DMS 273 (cell line): ENCODE measurements around the gene MAP3K9.

Experiments
- DNase-seq: peaks from one replicate; lab custom pipeline; 2025; ENCODE audit not compliant: unreplicated experiment; lab: John Stamatoyannopoulos, UW

Gene MAP3K9

DNA sequence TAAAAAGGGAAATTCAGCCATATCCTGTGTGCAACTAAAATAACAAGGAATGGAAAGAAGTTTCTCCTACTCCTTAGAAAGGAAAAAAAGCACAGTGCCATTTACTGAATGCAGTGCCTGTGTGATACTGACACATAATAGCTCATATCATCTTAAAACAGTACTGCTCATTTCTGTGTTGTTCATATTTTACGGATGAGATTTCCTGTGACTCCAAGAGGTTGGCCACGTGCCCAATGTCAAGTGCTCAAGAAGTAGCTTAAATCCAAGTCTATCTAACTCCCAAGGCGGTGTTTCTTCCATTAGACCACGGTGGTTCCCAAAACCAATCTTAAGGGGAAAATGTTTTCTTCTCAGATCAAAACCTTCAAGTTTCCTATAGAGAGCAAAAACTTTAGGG, 20.0 kb downstream of the MAP3K9 start:
- peak; percentile 42 for DNase-seq

- DNase-seq: no peak
These were observed 20.4 kb downstream of the MAP3K9 start for GRCh38 chr14:70788898-70789297.

DNA sequence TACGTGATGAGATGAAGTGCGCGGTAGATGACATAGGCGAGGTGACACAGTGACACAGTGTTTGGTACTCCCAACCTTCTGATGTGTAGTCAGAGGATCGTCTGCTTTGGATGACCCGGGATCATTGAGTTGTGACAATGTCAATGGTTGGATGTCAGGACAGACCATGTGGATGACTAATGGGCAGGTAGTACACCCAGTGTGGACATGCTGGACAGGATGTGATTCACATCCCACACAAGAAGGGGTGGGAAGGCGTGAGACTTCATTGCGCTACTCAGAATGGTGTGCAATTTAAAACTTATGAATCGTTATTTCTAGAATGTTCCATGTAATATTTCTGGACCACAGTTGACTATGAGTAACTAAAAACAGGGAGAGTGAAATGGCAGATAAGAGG, 23.8 kb downstream of the MAP3K9 start:
- DNase-seq: no peak

GRCh38 chr14:70784886-70785285, 24.4 kb downstream of the MAP3K9 start:
- DNase-seq: no peak

DNA sequence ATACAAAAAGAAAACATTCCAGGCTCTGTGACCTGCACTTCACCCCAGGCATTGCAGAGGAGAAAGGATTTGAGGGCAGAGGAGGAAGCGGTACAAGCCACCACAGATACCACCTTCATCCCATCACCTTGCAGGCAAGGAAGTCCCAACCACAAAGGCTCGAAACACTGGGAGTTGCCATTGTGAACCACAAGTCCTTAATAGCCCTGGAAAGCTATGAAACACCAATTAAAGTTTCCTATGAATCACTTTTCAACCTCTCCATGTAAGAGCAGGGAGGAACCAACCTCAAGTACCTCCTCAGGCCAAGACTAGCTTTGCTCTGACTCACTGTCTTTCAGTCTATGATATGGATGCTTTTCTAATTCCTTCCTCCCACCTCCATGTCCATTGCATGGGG, 27.0 kb downstream of the MAP3K9 start:
- no peak for DNase-seq

GRCh38 chr14:70780396-70781075, 28.8 kb downstream of the MAP3K9 start:
- no peak for DNase-seq

- DNase-seq: peak; percentile 11
These were observed 29.6 kb downstream of the MAP3K9 start for GRCh38 chr14:70779667-70780066.

DNA sequence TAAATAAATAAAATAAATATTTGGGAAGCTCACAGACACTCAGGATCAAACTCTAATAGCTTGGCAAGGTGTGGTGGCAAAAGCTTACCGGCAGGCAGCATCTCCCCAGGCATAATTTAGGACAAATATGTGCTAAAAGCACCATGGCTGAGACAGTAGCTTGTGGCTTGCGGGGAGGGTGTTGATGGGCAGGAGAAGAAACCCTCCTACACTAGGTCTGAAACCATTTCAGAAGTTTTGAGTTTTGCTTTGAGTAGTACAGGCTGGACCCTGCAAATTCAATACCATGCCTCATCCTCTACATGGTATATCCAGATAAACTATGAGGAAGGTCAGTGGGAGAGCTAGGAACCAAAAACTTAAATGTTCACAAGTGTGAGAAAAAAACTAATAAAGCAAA, 33.1 kb downstream of the MAP3K9 start:
- DNase-seq: no peak

DNA sequence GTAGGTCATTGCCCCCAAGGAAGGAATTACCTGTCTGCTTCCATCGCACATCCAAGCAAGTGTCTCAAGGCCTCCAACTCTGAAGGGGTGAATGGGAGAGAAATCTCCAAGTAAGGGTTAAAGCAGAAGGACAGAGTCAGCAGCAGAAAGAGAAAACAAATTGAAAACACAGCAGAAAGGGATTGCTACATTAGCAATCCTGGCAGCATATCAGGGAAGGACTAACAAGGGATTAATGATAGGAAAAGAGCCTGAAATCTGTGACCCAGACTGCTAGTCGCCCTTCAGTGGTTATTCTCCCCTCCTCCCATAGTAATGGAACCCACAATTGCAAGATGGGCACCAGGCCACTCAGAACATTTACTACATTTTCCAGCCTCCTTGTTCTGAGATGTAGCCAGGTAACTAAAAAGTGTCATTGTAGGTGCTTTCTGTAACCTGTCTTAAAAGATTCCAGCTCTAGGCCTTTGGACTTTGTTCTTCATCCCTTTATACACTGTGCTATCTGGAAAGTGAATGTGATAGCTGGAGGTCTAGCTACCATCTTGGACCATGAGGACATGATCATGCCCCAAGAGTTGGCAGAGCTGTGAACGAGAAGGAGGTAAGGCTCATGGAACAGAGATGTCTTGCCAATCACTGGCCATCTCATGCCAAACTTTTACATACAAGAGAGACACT, 36.0 kb downstream of the MAP3K9 start:
- no peak for DNase-seq

DNA sequence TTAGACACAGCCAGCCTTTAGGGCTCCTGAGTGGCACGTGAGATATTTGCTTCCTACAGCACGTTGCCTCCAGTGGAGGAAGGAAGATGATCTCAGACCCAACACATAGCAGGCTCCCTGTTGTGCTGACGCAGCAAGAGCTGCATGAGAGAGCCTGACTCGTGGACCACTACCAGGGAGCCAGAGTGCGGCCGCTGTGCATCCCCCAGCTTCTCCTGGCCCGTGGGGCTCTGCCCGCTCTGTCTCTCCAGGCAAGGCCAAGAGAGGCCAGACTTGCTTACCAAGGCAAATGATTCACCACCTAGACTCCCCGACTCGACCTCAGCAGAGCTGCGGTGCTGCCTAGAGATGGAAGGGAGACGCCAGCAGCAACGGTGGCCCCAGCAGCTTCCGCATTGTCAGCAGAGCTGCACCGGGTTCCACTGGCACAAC, 37.5 kb downstream of the MAP3K9 start:
- DNase-seq: no peak

- no peak for DNase-seq
These were observed 38.8 kb downstream of the MAP3K9 start for GRCh38 chr14:70770490-70770889.

DNA sequence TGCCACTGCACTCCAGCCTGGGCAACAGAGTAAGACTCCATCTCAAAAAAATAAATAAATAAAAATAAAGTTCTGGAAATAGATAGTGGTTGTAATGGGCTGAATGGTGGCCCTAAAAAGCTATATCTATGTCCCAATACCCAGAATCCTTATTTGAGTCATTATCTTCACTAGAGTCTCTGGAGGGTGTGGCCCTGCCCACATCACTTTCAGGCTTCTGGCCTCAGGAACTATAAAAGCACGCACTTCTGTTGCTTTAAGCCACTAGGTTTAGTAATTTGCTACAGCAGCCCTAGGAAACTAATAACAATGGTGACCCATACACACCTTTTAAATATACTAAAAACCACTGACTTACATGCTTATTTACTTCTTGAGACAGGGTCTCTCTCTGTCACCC, 49.9 kb downstream of the MAP3K9 start:
- DNase-seq: no peak

DNA sequence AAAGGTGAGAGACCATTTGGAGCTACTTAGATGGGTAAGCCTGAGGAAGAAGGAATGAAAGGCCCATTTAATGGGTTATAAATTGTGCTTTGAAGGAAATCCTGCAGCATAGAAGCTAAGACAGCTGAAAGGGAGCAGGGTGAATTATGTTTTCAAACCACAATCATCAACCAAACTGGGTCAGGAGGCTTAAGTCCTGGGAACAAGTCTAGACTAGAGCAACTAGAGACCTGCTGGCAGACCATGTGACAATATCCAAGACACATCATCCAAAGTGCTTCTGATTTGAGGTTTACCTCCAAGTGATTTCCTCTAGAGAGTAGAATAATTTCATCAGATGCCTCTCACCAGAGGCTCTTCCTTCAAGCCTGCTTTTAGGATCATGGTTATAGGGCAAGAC, 53.7 kb downstream of the MAP3K9 start:
- peak; percentile 15 for DNase-seq

- peak; percentile 69 for DNase-seq
These were observed 54.3 kb downstream of the MAP3K9 start for GRCh38 chr14:70754991-70755390.

DNA sequence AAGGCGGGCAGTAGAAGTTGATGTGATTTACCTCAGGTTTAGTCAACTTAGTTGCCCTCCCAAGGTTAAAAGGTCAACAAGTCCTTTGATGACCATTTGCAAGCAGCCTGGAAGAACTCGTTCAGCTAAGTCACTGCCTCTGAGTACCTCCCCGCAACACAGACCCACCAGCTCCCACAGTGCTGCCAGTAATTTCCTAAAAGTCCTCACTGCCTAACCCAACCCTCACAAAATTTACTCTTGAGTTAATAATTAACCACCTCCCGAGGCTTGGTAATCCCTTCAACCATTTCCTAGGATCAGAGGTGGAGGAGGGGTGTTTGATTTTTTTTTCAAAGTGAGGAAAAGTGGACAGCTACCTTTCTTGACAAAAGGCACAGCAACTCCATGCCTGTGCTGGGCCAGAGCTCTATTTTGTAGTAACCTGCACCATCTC, 55.8 kb downstream of the MAP3K9 start:
- no peak for DNase-seq

DNA sequence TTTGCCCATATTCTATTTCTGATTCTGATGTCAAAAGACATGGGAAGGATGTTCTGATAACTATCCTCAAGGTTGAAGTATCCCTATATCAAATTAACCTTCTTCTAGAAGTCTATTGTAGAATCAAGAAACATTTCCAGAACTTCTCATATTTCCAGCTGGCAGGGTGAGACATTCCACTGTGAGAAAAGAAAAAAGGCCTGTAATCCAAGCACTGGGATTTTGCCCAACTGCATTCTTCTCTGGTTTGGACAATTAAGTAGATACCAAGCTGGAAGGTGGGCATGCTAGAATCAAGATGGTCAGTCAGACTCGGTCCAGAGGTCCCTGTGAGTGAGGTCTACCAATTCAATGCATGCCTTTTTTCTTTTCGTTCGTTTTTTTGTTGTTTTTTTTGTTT, 60.9 kb downstream of the MAP3K9 start:
- DNase-seq: no peak

GRCh38 chr14:70744641-70745040, 64.7 kb downstream of the MAP3K9 start:
- DNase-seq: no peak

DNA sequence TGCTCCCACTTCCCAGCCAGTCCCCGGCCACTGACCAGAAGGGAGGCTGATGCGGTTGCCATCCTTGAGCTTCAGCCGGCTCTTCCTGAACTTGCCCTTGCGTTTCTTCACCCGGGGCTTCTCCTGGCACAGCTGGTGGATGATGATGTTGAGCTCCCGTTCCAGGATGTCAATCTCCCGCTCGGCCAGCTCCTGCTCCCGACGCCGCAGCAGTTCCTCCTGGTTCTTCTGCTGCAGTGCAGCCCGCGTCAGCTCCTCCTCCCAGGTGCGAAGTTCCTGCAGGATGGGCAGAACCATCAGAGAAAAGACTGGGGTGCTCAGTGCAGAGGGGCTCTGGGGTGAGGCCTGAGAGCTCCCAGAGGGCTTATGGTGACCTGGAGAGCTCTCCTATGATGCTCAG, 67.0 kb downstream of the MAP3K9 start:
- no peak for DNase-seq

DNA sequence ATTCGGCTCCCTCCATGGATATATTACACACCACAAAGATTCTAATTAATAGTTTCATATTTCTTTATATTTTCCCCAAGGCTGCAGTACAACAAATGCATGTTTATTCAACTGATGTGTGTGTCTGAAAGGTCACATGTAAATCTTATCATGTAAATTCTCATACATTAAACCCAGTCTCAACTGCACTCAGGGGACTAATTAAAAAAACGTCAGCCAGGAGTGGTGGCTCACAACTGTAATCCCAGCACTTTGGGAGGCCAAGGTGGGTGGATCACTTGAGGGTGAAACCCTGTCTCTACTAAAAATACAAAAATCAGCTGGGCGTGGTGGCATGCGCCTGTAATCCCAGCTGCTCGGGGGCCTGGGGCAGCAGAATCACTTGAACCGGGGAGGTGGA, 67.8 kb downstream of the MAP3K9 start:
- no peak for DNase-seq

DNA sequence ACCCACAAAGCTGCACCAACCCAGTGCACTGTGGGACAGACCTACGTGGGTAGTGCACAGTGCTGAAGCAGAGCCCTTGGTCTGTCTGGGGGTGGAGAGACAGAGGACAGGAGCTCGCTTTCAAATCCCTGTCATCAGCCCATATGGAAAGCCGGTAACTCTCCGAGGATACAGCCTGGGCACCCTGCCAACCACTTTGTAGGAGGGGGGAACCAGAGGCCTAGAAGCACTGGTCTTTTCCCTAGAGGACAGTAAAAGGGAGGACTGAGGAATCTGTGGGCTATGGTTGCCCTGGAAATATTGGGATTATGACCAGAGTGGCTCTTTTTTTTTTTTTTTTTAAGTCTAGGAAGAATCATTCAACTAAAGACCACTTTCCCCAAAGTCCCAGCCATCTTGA, 74.3 kb downstream of the MAP3K9 start:
- peak; percentile 94 for DNase-seq

DNA sequence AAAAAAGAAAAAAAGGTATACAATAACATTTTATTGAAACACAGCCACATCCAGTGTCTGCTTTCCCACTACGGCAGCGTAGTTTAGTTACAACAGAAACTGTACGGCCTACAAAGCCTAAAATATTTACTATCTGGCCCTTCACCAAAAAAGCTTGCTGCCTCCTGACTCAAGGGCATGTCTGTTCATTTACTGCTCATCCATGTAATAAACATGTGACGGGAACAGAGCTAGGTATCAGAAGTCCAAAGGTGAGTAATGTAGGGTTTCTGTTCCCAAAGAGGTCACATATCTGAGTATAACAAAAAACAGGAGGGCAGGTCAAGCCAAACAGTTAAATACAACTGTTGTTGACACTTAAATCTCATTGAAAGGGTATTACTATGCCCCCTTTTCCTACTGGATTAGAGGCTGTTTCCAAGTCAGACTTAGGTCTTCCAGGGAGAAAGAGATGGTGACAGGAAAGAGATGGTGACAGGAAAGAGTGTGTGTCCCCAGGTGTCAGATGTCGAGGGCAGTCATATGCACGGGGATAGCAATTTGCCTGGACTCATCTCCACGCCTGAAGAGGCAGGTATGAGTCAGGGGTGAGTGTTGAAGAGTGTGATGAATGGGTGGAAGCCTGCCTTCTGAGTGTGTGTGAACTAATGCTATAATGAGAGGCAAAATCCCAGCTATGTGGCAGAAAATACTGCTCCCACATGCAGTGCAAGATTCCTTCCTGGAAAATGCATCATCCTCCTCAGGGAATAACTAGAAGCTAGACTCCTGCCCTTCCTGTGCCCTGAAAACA, 77.7 kb downstream of the MAP3K9 start:
- DNase-seq: no peak

- no peak for DNase-seq
These were observed 78.9 kb downstream of the MAP3K9 start for GRCh38 chr14:70730393-70730792.
